Muscle layer of duodenum (tissue), 2 donors: ENCODE measurements around the gene THUMPD2.
A peak's percentile ranks its signal among the peaks of the same experiment; 100 is the strongest.

Experiments
- H3K27ac ChIP-seq: one replicate; pipeline ENCODE4 v1.7.0; 2013; ENCODE audit warnings: mild to moderate bottlenecking, low read length
- H3K27me3 ChIP-seq: one replicate; pipeline ENCODE4 v1.7.0; 2013; ENCODE audit warnings: low read depth, mild to moderate bottlenecking, control low read depth, low read length
- H3K36me3 ChIP-seq, 2 donors: one replicate each; pipeline ENCODE4 v1.7.0; 2013; ENCODE audit warnings: low read length in 2 of 2, control low read depth in 1 of 2, mild to moderate bottlenecking in 1 of 2; ENCODE audit not compliant: insufficient read depth in 2 of 2, control insufficient read depth in 1 of 2
- H3K4me1 ChIP-seq, 2 donors: one replicate each; pipeline ENCODE4 v1.7.0; 2013; ENCODE audit warnings: low read length in 2 of 2, mild to moderate bottlenecking in 2 of 2, control low read depth in 1 of 2, moderate library complexity in 1 of 2; ENCODE audit not compliant: insufficient read depth in 2 of 2, control insufficient read depth in 1 of 2
- H3K4me3 ChIP-seq, 2 donors: one replicate each; pipeline ENCODE4 v1.7.0; 2013; ENCODE audit warnings: low read length in 2 of 2, low read depth in 1 of 2, mild to moderate bottlenecking in 1 of 2
- H3K9me3 ChIP-seq, 2 donors: one replicate each; pipeline ENCODE4 v1.7.0; 2013; ENCODE audit warnings: low read length in 2 of 2, control low read depth in 1 of 2, mild to moderate bottlenecking in 1 of 2; ENCODE audit not compliant: control insufficient read depth in 1 of 2
- donor health status: healthy.

THUMPD2 gene

DNA sequence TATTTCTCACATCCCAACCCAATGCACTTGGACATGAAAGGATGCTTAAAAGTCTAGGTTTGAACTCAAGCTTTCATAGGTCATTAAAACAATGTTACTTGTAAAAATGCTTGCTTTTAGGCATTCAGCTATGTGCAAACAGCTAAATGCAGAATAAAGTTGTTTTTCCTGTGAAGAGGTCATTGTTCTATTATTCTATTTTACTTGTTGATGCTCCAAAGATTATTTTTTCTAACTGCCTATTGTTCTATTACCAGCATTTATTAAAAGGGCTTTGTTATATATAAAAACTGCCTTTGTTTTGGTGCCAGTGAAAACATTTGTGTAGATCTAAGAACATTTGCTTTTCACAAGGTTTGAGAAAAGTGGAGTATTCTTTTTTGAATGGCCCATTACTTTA is 64.0 kb downstream of the THUMPD2 start:
- no peaks in the 10 kb centered on the region for H3K4me1 ChIP-seq
- H3K27ac ChIP-seq = no peak overlapping the region
- H3K4me3 ChIP-seq = no peak overlapping the region
- no peaks in the 10 kb centered on the region for H3K36me3 ChIP-seq
- no peaks in the 10 kb centered on the region for H3K27me3 ChIP-seq
- H3K9me3 ChIP-seq = no peaks in the 10 kb centered on the region

DNA sequence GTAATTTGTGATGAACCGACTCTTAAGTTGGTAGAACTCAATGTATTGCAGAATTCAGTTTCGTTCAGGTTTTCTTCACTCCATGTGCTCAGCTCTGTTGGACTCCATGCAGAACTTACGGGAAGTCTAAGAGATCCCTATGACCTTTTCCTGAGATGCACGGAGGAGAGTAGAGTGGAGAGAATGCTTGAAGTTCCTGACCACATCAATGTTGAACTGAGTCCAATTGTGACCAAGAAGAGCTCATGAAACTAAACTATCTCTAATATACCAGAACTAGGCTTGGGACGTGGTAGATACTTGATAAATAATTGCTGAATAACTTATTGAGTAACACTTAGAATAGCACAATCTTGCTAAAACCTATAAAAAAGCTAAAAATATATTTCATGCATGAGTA is 66.1 kb downstream of the THUMPD2 start:
- no peaks in the 10 kb centered on the region for H3K4me1 ChIP-seq
- no peak overlapping the region for H3K27ac ChIP-seq
- no peaks in the 10 kb centered on the region for H3K9me3 ChIP-seq
- H3K27me3 ChIP-seq = no peaks in the 10 kb centered on the region
- H3K36me3 ChIP-seq = no peaks in the 10 kb centered on the region
- H3K4me3 ChIP-seq = no peak overlapping the region

DNA sequence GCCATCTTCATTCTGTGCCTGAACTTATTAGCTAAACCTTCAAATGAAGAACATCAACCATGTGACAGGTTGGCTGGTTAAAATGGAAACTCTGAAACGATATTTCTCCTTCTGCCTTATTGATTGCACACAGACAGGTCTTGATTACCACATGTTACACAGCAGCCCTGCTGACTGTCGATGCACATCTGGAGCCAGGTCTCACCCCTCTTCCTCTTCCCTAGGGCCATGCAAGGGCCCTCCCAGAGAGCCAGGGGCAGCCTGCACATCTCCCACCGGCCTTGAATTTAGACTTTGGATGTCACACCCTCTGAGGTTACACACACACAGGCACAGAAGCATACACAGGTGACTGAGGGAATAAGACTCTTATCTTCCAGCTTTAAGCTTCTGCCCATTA is 68.3 kb downstream of the THUMPD2 start:
- Histone ChIP-seq H3K27me3 (no peaks in the 10 kb centered on the region), H3K27ac (no peak overlapping the region), H3K9me3 (no peaks in the 10 kb centered on the region), H3K36me3 (no peaks in the 10 kb centered on the region), H3K4me1 (no peaks in the 10 kb centered on the region), H3K4me3 (no peak overlapping the region)

GRCh38 chr2:39708003-39708402 is 71.1 kb downstream of the THUMPD2 start:
- Histone ChIP-seq H3K9me3 (no peaks in the 10 kb centered on the region), H3K27ac (no peak overlapping the region), H3K4me1 (no peaks in the 10 kb centered on the region), H3K4me3 (no peak overlapping the region), H3K27me3 (no peaks in the 10 kb centered on the region), H3K36me3 (no peaks in the 10 kb centered on the region)

- H3K4me1 ChIP-seq = no peaks in the 10 kb centered on the region
- peaks cover 0 to 5% of the 10 kb centered on the region in 2 donors for H3K9me3 ChIP-seq
- no peak overlapping the region for H3K4me3 ChIP-seq
- H3K27me3 ChIP-seq = no peaks in the 10 kb centered on the region
- no peak overlapping the region for H3K27ac ChIP-seq
- no peaks in the 10 kb centered on the region for H3K36me3 ChIP-seq
Measured at GRCh38 chr2:39706945-39707344, 72.1 kb downstream of the THUMPD2 start.

GRCh38 chr2:39706312-39706711 is 72.7 kb downstream of the THUMPD2 start:
- H3K36me3 ChIP-seq = no peaks in the 10 kb centered on the region
- no peaks in the 10 kb centered on the region for H3K27me3 ChIP-seq
- peaks cover 0 to 11% of the 10 kb centered on the region in 2 donors for H3K9me3 ChIP-seq
- H3K4me1 ChIP-seq = no peaks in the 10 kb centered on the region
- no peak overlapping the region for H3K4me3 ChIP-seq
- H3K27ac ChIP-seq = no peak overlapping the region

DNA sequence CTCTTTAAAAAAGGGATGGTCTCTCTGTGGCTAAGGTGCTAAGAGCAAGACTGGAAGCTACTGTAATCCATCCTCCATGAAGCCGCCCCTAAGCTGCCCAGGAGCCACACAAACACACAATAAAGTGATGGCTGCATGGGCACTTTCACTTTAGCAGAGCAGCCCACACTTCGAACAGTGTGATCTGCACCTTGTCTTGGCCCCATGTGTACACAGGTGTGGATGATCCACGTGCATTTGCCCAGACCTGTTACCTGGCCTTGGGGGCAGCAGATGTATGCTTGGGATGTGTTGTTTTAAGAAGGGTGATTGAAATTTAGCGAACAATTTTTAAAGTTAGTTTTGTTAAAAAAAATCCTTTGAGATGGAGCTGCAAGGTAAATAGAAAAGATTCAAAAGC is 73.4 kb downstream of the THUMPD2 start:
- H3K9me3 ChIP-seq = peaks cover 0 to 13% of the 10 kb centered on the region in 2 donors
- no peaks in the 10 kb centered on the region for H3K27me3 ChIP-seq
- H3K4me1 ChIP-seq = no peaks in the 10 kb centered on the region
- no peak overlapping the region for H3K4me3 ChIP-seq
- H3K27ac ChIP-seq = no peak overlapping the region
- no peaks in the 10 kb centered on the region for H3K36me3 ChIP-seq

GRCh38 chr2:39704540-39704939 is 74.5 kb downstream of the THUMPD2 start:
- H3K9me3 ChIP-seq = peaks cover 0 to 13% of the 10 kb centered on the region in 2 donors
- H3K4me3 ChIP-seq = no peak overlapping the region
- H3K27ac ChIP-seq = no peak overlapping the region
- no peaks in the 10 kb centered on the region for H3K4me1 ChIP-seq
- H3K27me3 ChIP-seq = no peaks in the 10 kb centered on the region
- no peaks in the 10 kb centered on the region for H3K36me3 ChIP-seq

DNA sequence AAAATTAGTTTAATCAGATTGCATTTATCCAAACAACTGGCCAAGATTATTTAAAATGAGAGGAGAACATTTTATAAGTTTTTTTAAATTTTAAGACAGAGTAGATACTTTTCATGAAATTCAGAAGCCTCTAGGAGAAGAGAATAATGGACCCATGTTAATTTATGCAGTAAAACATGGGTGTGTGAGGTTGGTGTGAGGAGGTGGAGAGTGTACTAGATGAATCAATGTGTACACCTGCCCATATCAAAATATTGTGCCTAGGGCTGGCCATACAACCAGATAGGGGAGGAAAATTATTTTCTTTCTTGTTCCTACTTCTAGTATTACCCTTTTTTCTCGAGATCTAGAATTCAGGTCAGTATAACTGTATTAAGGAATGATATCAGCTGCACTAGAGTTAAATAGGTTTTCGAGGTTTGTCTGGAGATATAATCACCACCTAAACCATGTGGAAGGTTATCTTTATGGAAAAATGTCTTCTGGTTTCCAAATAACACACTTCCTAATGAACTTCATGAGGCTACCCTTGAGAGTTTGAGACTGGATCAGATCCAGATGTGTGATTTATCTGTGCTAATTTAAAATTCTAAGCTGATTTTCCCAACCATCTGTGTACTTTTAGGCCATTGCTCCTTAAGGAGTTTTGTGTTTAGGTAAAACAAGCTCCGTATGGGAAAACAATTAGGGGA is 75.7 kb downstream of the THUMPD2 start:
- no peaks in the 10 kb centered on the region for H3K27me3 ChIP-seq
- no peaks in the 10 kb centered on the region for H3K4me1 ChIP-seq
- H3K27ac ChIP-seq = no peak overlapping the region
- no peaks in the 10 kb centered on the region for H3K36me3 ChIP-seq
- H3K4me3 ChIP-seq = no peak overlapping the region
- peaks cover 0 to 13% of the 10 kb centered on the region in 2 donors for H3K9me3 ChIP-seq

DNA sequence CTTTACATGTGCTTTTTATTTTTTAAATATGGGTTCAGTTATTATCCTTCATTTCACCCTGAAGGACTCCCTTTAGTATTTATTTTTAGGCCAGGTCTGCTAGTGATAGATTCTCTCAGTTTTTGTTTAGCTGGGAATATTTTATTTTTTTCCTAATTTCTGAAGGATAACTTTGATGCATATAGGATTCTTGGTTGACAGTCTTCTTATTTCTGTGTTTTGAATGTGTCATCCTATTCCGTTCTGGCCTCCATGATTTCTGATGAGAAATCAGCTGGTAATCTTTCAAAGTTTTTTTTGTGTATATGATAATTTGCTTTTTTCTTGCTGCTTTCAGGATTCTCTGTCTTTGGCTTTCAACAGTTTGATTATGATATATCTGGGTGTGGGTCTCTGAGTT is 77.9 kb downstream of the THUMPD2 start:
- Histone ChIP-seq H3K9me3 (peaks cover 0 to 13% of the 10 kb centered on the region in 2 donors), H3K27me3 (no peaks in the 10 kb centered on the region), H3K4me3 (no peak overlapping the region), H3K4me1 (peaks cover 3 to 12% of the 10 kb centered on the region in 2 donors), H3K27ac (no peak overlapping the region), H3K36me3 (no peaks in the 10 kb centered on the region)

GRCh38 chr2:39697454-39697853 is 81.6 kb downstream of the THUMPD2 start:
- no peak overlapping the region for H3K27ac ChIP-seq

GRCh38 chr2:39696838-39697237 is 82.2 kb downstream of the THUMPD2 start:
- Histone ChIP-seq H3K4me3 (no peak overlapping the region), H3K27ac (peak overlapping the region; percentile 32), H3K9me3 (peaks cover 0 to 7% of the 10 kb centered on the region in 2 donors), H3K36me3 (no peaks in the 10 kb centered on the region), H3K27me3 (no peaks in the 10 kb centered on the region), H3K4me1 (peaks cover 6 to 15% of the 10 kb centered on the region in 2 donors)

More at GRCh38 chr2:39697454-39697853, 81.6 kb downstream of the THUMPD2 start:
- Histone ChIP-seq H3K4me3 (no peak overlapping the region), H3K9me3 (peaks cover 0 to 13% of the 10 kb centered on the region in 2 donors), H3K27me3 (no peaks in the 10 kb centered on the region), H3K4me1 (peaks cover 6 to 15% of the 10 kb centered on the region in 2 donors), H3K36me3 (no peaks in the 10 kb centered on the region)
